Stimulated activated CD8-positive, alpha-beta memory T cell treated with anti-CD3 and anti-CD28 coated beads, Interleukin-12 subunit alpha, Interleukin-12 subunit beta, amount 100 ng/mL, for 4 hours (primary cell): ENCODE measurements around the gene FOXC2.

ENCODE experiments used
- DNase-seq: peaks from one replicate; pipeline ENCODE4 v3.0.0-alpha.2; 2020; ENCODE audit warnings: low read depth

The FOXC2 gene

GRCh38 chr16:86590501-86591144, 24.0 kb downstream of the FOXC2 start:
- DNase-seq, result no peak

GRCh38 chr16:86591270-86591669, 24.6 kb downstream of the FOXC2 start:
- DNase-seq, result no peak

GRCh38 chr16:86593913-86594620, 27.4 kb downstream of the FOXC2 start:
- no peak for DNase-seq

- no peak for DNase-seq
Observed at GRCh38 chr16:86594721-86595120, 28.1 kb downstream of the FOXC2 start.

- no peak for DNase-seq
Observed at GRCh38 chr16:86595983-86596605, 29.5 kb downstream of the FOXC2 start.

- no peak for DNase-seq
Observed at GRCh38 chr16:86597126-86597879, 30.7 kb downstream of the FOXC2 start.

GRCh38 chr16:86597880-86598606, 31.4 kb downstream of the FOXC2 start:
- DNase-seq, result no peak

- no peak for DNase-seq
Observed at GRCh38 chr16:86598607-86599565, 32.3 kb downstream of the FOXC2 start.

- DNase-seq, result no peak
Observed at GRCh38 chr16:86601356-86601755, 34.7 kb downstream of the FOXC2 start.

- no peak for DNase-seq
Observed at GRCh38 chr16:86602521-86602920, 35.9 kb downstream of the FOXC2 start.

GRCh38 chr16:86604436-86605193, 38.0 kb downstream of the FOXC2 start:
- peak; percentile 7 for DNase-seq

- DNase-seq, result no peak
Observed at GRCh38 chr16:86605950-86606349, 39.3 kb downstream of the FOXC2 start.

- DNase-seq, result no peak
Observed at GRCh38 chr16:86608301-86608747, 41.7 kb downstream of the FOXC2 start.

GRCh38 chr16:86609115-86609514, 42.5 kb downstream of the FOXC2 start:
- no peak for DNase-seq

- no peak for DNase-seq
Observed at GRCh38 chr16:86609661-86610060, 43.0 kb downstream of the FOXC2 start.

- DNase-seq, result no peak
Observed at GRCh38 chr16:86610779-86611524, 44.3 kb downstream of the FOXC2 start.

GRCh38 chr16:86611525-86611855, 44.9 kb downstream of the FOXC2 start:
- no peak for DNase-seq

- no peak for DNase-seq
Observed at GRCh38 chr16:86611941-86612340, 45.3 kb downstream of the FOXC2 start.

GRCh38 chr16:86614699-86615098, 48.1 kb downstream of the FOXC2 start:
- no peak for DNase-seq
